AG09309 (cell line): ENCODE results near the gene CLEC1A.

ENCODE experiments used
- DNase-seq: peaks from one replicate; pipeline ENCODE4 v3.0.0-alpha.2; 2010; ENCODE audit warnings: low read depth
- H3K4me3 ChIP-seq: 2 replicates; pipeline ENCODE4 v1.5.1; 2011; ENCODE audit warnings: mild to moderate bottlenecking, low read depth, low read length, moderate library complexity; ENCODE audit not compliant: control insufficient read depth
- TF ChIP-seq, protein P1 (sequence below): IDR thresholded peaks from 2 replicates; pipeline ENCODE4 v1.5.1; 2011; ENCODE audit warnings: mild to moderate bottlenecking, low read depth, low read length, inconsistent platforms; ENCODE audit not compliant: insufficient read depth, control insufficient read depth; ENCODE audit errors: missing control alignments

Gene CLEC1A

DNA sequence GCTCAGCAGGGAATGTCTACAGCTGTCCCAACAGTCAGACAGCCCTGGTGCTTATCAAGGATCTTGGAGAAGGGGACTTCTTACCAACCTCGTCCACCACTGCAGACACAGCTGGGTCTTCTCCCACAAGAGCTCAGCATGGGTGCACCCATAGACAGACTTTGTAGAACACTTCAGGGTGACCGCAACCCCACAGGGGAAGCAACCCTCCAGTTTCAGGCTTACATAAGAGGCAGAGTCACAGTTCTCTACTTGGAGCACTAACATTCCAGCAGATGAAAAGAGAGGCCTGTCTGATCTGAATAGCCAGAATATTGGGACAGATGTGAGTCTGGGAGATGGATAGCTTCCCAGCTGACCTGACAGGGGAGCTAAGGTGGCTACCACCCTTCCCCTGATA, 3.5 kb upstream of the CLEC1A start:
- TF ChIP-seq, protein P1, sequence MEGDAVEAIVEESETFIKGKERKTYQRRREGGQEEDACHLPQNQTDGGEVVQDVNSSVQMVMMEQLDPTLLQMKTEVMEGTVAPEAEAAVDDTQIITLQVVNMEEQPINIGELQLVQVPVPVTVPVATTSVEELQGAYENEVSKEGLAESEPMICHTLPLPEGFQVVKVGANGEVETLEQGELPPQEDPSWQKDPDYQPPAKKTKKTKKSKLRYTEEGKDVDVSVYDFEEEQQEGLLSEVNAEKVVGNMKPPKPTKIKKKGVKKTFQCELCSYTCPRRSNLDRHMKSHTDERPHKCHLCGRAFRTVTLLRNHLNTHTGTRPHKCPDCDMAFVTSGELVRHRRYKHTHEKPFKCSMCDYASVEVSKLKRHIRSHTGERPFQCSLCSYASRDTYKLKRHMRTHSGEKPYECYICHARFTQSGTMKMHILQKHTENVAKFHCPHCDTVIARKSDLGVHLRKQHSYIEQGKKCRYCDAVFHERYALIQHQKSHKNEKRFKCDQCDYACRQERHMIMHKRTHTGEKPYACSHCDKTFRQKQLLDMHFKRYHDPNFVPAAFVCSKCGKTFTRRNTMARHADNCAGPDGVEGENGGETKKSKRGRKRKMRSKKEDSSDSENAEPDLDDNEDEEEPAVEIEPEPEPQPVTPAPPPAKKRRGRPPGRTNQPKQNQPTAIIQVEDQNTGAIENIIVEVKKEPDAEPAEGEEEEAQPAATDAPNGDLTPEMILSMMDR, result no peak
- DNase-seq, result no peak
- no peak overlapping the region for H3K4me3 ChIP-seq

DNA sequence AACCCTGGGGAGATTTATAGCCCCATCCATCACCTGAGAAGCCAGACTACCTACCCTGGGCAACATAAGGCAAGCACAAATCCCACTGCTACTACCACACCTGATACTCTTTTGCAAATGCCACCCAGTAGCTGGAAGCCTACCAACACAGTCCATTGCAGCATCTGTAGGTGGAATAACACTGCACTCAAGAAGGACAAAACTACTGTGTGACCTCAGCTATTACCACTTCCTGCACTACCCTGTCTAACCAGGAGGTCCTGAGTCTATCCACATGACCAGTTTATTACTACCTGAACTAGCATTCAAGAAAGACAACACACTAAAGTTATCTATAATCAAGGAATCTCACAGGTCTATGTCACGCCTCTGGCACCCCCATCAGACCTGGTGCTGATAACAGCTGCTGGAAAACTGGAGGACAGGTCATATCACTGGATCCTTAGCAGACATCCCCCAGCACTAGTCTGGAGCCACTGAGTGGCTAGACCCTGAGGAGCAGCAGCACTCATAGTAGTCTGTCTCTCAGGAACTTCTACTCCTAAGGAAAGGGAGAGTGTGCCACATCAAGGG, 2.9 kb upstream of the CLEC1A start:
- DNase-seq, result no peak
- TF ChIP-seq, protein P1, result no peak
- H3K4me3 ChIP-seq, result no peak overlapping the region

DNA sequence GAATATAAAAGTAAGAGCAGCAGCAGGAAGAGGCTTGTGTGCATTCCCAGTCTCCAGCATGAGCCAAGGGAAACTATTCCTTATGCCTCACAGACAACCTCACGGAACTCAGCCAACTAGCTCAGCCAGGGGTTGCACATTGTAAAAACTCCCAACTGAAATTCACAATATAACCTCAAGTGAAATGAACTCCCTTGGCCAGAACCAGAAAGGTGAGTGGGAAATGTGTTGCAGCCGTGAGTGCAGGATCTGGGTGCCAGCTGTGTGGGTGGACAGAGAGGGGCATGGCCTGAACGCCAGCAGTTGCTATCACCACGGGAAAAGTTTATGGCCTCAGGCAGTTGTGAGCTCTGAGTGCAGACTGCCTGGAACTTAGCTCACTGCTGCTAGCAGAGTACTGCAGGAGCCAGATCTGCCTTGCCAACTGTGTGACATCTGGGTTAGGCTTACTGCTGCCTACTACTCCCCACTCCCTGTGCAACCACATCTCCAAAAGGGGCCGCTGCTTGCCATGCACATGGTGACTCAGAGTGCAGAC, 2.3 kb upstream of the CLEC1A start:
- peak overlapping the region; percentile 27 for H3K4me3 ChIP-seq
- TF ChIP-seq, protein P1, result no peak
- peak; percentile 58 for DNase-seq

DNA sequence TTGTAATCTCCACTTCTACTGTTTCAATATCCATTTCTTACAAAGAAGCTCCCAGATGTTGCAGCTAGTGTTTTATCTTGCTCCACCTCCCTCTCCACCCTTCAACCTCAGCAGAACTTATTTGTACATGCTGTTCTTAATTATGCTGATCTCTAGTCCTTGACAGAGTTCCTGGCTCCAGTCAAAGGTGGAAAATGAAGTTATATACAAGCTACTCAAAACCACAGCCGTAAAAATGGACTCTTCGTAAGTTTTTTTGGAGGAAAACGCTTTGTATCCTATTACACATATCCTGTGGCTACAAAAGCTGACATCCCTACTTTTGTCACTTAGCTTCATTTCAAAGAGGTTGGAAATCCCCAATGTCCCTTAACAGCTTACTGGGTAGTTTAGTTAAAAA, 1.3 kb downstream of the CLEC1A start:
- TF ChIP-seq, protein P1, result no peak
- peak; percentile 23 for DNase-seq
- no peak overlapping the region for H3K4me3 ChIP-seq

DNA sequence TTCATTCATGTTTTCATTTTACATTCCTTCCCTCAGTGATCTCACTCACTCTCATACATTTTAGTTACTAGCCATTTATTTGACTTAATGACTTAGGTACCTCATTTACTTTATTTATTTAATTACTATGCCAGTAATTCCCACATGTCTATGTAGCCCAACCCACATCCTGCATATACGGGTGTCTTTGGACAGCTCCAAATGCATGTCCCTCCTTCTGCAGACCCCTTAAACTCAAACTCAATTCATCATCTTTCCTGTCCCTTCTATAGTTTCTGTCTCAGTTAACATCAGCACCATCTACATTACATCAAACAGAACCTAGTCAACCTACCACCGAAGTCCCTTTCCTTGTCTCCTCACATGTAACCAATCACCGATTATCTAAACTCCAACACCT, 2.8 kb downstream of the CLEC1A start:
- DNase-seq, result no peak
- TF ChIP-seq, protein P1, result no peak
- H3K4me3 ChIP-seq, result no peak overlapping the region

DNA sequence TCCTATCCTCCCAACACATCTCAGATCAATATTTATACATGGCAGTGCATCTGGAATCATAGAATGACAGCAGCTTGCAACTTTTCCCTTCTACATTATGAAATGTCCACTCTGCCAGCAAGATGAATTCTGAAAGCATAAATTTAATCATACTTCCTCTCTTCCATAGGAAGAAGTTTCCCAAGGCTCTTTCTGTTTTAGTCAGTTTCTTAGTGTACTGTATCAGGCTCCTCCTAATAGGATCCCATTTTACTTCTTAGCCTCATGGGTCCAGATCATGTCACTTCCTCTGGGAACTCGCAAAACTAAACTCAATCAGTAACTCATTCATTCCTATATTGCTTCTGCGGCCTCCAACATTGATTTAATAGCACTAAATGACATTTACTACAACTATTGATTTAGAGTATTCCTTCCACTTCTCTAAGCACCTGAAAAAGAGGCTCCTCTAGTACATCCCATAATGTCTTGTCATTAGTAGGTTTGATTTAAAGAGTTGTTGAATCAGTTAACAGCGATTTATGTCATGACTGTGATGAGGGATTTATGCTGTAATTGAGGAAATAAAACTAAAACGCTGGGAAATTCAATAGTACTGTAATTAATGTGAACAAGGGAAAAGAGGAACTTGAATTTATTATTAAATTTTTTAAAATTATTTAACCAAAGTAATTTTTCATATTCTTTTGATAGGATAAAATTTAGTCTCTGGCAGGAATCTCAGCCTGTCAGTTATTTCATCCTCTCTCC, 4.0 kb downstream of the CLEC1A start:
- DNase-seq, result no peak
- no peak overlapping the region for H3K4me3 ChIP-seq
- TF ChIP-seq, protein P1, result no peak
